ENCODE measurements around the gene TNFRSF9.
"Not testable (repeated sequence)": the region's sequence is repeated elsewhere in the genome, so short reads cannot be mapped to it uniquely, and the experiment has no call there.

TNFRSF9 gene

DNA sequence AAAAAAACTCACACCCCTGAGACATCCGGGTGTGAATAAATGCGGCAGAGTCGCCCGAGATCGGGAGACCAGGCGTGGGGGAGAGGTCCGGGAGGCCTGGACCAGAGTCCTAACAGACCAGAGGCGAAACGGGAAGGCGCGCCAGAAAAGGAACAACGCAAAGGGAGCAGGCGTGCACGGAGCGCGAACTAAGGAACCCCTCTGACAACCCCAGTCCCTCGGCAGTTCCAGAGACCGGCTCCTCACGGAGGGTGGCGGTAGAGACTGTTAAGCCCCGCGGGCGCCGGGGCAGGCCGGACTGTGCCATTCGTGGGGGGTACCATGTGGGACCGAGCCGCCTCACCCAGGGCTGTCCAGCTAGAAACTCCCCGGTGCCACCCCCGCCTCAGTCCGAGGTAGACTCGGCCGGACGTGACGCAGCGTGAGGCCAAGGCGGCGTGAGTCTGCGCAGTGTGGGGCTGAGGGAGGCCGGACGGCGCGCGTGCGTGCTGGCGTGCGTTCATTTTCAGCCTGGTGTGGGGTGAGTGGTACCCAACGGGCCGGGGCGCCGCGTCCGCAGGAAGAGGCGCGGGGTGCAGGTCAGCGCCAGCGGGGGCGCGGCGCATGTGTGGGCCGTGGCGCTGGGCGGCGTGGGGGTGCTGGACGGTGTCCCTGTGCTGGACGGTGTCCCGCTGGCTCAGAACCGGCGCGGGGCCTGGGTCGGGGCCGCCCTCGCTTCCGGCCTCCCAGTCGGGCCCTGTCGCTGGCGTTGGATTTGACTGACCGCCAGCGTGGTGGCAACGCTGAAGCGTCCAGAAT lies 20.8 kb upstream of the TNFRSF9 start, which contains the start of gene PARK7:
TSS of gene PARK7 (plus strand) at position 496 of the 798 bp plus-strand sequence. CDS start 1,075 bp downstream, outside the sequence.
- TF ChIP-seq, protein P1, sequence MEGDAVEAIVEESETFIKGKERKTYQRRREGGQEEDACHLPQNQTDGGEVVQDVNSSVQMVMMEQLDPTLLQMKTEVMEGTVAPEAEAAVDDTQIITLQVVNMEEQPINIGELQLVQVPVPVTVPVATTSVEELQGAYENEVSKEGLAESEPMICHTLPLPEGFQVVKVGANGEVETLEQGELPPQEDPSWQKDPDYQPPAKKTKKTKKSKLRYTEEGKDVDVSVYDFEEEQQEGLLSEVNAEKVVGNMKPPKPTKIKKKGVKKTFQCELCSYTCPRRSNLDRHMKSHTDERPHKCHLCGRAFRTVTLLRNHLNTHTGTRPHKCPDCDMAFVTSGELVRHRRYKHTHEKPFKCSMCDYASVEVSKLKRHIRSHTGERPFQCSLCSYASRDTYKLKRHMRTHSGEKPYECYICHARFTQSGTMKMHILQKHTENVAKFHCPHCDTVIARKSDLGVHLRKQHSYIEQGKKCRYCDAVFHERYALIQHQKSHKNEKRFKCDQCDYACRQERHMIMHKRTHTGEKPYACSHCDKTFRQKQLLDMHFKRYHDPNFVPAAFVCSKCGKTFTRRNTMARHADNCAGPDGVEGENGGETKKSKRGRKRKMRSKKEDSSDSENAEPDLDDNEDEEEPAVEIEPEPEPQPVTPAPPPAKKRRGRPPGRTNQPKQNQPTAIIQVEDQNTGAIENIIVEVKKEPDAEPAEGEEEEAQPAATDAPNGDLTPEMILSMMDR (IDR thresholded peaks at IDR 0.05; ENCODE audit: insufficient read depth, low read depth, low read length, missing control alignments), result peak; percentile 64
- peak within 1 kb of the TSS; percentile 65 for H3K4me3 ChIP-seq (ENCODE audit: low read length)
- DNase-seq (ENCODE audit: low read depth), result peak; percentile 100

DNA sequence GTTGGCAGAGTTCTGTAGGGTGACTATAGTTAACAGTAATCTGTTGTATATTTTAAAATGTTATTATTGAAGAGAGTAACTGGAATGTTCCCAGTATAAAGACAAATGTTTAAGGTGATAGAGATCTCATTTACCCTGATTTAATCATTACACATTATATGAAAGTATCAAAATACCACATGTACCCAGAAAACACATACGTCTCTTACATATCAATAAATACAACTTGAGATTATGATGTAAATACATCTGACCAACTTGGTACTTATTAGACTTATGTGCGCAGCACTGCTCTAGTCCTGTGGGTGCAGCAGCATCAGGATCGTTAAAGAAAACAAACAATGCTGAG lies 20.2 kb upstream of the TNFRSF9 start:
- no peak for DNase-seq (ENCODE audit: low read depth)
- peak overlapping the region; percentile 65 for H3K4me3 ChIP-seq (ENCODE audit: low read length)
- TF ChIP-seq, protein P1 (IDR thresholded peaks at IDR 0.05; ENCODE audit: insufficient read depth, low read depth, low read length, missing control alignments), result no peak

DNA sequence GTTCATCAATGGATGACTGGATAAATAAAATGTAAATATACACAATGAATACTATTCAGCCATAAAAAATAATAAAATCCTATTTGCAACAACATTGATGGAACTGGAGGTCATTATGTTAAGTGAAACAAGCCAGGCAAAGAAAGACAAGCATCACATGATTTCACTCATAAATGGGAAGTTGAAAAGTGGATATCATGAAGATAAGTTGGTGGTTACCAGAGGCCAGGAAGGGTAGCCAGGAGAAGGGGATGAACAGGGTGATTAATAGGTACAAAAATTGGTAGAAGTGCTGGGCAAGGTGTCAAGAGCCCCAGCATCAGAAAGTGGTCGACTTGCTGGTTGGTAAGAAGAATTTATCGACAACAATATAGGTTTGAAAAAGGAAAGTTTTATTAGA lies 19.5 kb upstream of the TNFRSF9 start:
- TF ChIP-seq, protein P1 (IDR thresholded peaks at IDR 0.05; ENCODE audit: insufficient read depth, low read depth, low read length, missing control alignments), result no peak
- peak overlapping the region; percentile 65 for H3K4me3 ChIP-seq (ENCODE audit: low read length)
- DNase-seq (ENCODE audit: low read depth), result no peak

DNA sequence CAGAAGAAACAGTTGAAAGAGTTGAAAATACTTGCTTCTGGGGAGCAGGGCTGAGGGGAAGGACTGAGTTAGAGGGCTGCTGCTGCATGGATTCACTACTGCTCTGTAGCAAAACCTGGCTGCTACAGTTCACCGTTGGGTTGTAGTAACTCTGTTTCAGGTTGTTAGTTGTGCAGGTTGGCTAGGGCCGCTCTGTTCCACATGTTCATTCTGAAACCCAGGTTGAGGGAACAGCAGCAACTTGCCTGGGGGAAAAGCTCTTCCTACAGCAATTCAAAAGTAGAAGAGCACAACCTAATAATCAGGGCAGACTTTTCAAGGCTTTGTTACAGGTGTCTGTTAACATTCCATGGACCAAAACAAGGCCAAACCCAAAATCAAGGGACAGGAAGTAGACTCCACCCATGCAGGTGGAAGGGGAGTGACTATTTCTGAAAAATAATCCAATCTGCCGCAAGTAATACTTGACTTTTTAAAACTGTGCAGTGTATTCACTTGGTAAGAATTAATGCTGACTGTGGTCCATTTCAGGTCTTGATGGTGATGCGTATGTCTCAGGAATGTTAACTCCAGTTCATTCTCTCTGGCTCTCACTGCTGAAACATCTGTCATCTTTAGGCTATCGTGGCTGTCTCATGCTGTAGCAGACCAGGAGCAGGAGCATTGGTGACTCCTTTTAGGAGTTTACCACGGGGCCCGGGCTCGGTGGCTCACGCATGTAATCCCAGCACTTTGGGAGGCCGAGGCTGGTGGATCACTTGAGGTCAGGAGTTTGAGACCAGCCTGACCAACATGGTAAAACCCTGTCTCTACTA lies 15.8 kb upstream of the TNFRSF9 start:
- H3K4me3 ChIP-seq (ENCODE audit: low read length), result no peak overlapping the region
- TF ChIP-seq, protein P1 (IDR thresholded peaks at IDR 0.05; ENCODE audit: insufficient read depth, low read depth, low read length, missing control alignments), result no peak
- peak; percentile 36 for DNase-seq (ENCODE audit: low read depth)

DNA sequence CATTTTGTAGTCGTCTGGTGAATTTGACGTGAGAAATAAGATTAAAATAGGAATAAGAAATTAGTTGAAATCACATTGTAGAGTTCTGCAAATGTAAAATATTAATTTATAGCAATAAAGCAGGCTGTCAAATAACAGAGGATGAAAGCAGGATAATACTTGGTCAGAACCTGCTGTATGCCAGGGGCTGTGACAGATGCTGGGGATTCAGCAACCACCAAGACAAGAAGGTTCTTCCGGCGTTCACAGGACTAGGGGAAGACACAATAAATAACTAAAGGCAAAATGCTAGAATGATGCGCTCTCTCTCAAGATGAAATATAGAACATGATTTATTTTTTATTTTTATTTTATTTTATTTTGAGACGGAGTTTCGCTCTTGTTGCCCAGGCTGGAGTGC lies 14.0 kb upstream of the TNFRSF9 start:
- TF ChIP-seq, protein P1 (IDR thresholded peaks at IDR 0.05; ENCODE audit: insufficient read depth, low read depth, low read length, missing control alignments), result no peak
- no peak for DNase-seq (ENCODE audit: low read depth)

DNA sequence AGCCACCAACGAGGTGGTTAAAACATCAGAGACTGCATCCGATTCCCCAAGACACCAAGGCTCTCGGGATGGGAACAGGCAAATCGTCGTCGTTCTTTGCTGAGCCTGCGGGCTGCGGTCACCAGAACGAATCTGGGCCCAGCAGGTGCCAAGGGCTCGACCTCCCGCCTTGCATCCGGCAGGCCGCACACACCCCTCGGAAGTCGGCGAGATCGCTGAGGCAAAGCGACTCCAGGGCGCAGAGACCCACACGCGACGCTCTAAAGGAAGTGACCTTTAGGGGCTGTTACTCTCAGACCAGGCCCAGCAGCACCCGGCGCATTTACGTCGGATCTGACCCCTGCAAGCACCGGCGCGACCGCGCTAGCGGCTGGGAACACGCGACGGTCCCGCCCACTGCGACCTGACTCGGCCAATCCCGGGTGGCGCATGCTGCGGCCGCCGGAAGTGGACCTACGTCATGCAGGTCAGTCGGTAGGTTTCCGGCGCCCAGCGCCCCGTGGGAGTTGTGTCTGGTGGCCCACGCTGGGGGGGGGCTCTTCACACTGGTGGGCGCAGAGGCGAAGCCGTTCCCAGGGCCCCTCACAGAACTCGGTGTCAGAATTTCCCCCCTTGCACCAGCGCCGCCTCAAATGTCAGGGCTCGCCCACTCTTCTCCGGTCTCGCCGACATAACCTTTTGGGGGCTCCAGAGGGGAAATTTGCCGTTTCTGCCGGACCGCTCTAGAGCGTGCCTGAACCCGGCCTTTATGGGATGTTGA lies 13.4 kb upstream of the TNFRSF9 start:
- TF ChIP-seq, protein P1 (IDR thresholded peaks at IDR 0.05; ENCODE audit: insufficient read depth, low read depth, low read length, missing control alignments), result no peak
- H3K4me3 ChIP-seq (ENCODE audit: low read length), result peak overlapping the region; percentile 67
- peak; percentile 82 for DNase-seq (ENCODE audit: low read depth)

More for the DNA sequence above, 14.0 kb upstream of the TNFRSF9 start:
- H3K4me3 ChIP-seq (ENCODE audit: low read length), result peak overlapping the region; percentile 67

DNA sequence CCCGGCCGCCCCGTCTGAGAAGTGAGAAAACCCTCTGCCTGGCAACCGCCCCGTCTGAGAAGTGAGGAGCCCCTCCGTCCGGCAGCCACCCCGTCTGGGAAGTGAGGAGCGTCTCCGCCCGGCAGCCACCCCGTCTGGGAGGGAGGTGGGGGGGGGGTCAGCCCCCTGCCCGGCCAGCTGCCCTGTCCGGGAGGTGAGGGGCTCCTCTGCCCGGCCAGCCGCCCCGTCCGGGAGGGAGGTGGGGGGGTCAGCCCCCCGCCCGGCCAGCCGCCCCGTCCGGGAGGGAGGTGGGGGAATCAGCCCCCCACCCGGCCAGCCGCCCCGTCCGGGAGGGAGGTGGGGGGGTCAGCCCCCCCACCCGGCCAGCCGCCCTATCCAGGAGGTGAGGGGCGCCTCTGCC lies 12.2 kb upstream of the TNFRSF9 start:
- not testable (repeated sequence) for H3K4me3 ChIP-seq (ENCODE audit: low read length); DNase-seq (ENCODE audit: low read depth)

All from epithelial cell of esophagus (primary cell).